Activated T-cell treated with anti-CD3 and anti-CD28 coated beads, Interleukin-2, amount 50 U/mL, for 4 hours (primary cell): Measurements from ENCODE around the gene RBCK1. TPM values are rescaled to one million over a fixed set of nuclear protein-coding genes. Genes with fewer than 3 reads are reported as not detected.
A peak's percentile ranks its signal among the peaks of the same experiment; 100 is the strongest.
"Not testable (repeated sequence)": the region's sequence is repeated elsewhere in the genome, so short reads cannot be mapped to it uniquely, and the experiment has no call there.

ENCODE experiments used
- ATAC-seq, 2 donors: fragments of 200-7000 bp; cut with Tn5 transposase; one replicate each; pipeline ENCODE4 v1.10.0; 2021
- DNase-seq: peaks from one replicate; pipeline ENCODE4 v3.0.0-alpha.2; 2020
- H3K27me3 Mint-ChIP-seq: one replicate; pipeline ENCODE4 v1.8.0; 2021; ENCODE audit warnings: low read depth, mixed read lengths
- H3K36me3 Mint-ChIP-seq: one replicate; pipeline ENCODE4 v1.8.0; 2022; ENCODE audit warnings: mixed read lengths; ENCODE audit not compliant: insufficient read depth
- H3K4me1 Mint-ChIP-seq: one replicate; pipeline ENCODE4 v1.8.0; 2021; ENCODE audit warnings: low read depth, mixed read lengths
- H3K4me3 Mint-ChIP-seq: one replicate; pipeline ENCODE4 v1.8.0; 2021; ENCODE audit warnings: mild to moderate bottlenecking, moderate library complexity, mixed read lengths
- H3K9me3 Mint-ChIP-seq: one replicate; pipeline ENCODE4 v1.8.0; 2021; ENCODE audit warnings: mixed read lengths
- total RNA-seq, 3 donors: library from RNA; stranded (reverse); gene quantifications; one replicate each; pipeline ENCODE4 v1.2.1, GENCODE V29; 2021

RBCK1 gene
- total RNA-seq, 3 donors from 2014 or later, result 87.1 to 104 (median 103) TPM

- H3K27me3 Mint-ChIP-seq, result no peaks in the 10 kb centered on the region
- no peaks in the 10 kb centered on the region for H3K9me3 Mint-ChIP-seq
- peaks cover 55% of the 10 kb centered on the region for H3K36me3 Mint-ChIP-seq
- DNase-seq (no peak), ATAC-seq (no peak)
- H3K4me1 Mint-ChIP-seq, result peaks cover 42% of the 10 kb centered on the region
- H3K4me3 Mint-ChIP-seq, result no peak overlapping the region
Observed at GRCh38 chr20:440636-441035, 32.5 kb downstream of the RBCK1 start.

- DNase-seq (no peak), ATAC-seq (no peak)
- Mint-ChIP-seq H3K27me3 (no peaks in the 10 kb centered on the region), H3K36me3 (peaks cover 43% of the 10 kb centered on the region), H3K4me1 (peaks cover 26% of the 10 kb centered on the region), H3K4me3 (no peak overlapping the region), H3K9me3 (no peaks in the 10 kb centered on the region)
Observed at GRCh38 chr20:443223-443775, 35.2 kb downstream of the RBCK1 start.

DNA sequence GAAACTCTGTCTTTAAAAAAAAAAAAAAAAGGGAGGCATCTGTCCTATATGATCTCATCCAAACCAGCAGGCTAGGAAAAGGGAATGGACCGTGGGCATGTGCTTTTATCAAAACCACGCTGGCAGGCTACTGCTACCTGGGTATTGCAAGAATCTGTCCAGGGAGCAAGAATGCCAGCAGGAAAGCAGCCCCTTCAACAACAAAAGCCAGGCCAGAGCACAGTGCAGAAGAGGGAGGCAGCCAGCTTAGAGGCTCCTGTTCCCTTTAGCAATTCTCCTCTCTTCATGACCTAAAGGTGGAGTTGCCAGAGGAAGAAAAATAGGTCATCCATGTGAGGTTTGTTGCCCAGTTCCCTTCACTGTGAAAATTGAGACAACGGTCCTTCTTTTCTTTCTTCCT, 36.0 kb downstream of the RBCK1 start:
- H3K27me3 Mint-ChIP-seq, result no peaks in the 10 kb centered on the region
- ATAC-seq, result no peak
- H3K4me1 Mint-ChIP-seq, result peaks cover 17% of the 10 kb centered on the region
- no peak for DNase-seq
- H3K4me3 Mint-ChIP-seq, result no peak overlapping the region
- H3K36me3 Mint-ChIP-seq, result peaks cover 38% of the 10 kb centered on the region
- H3K9me3 Mint-ChIP-seq, result no peaks in the 10 kb centered on the region

GRCh38 chr20:444862-445426, 36.8 kb downstream of the RBCK1 start:
- no peak for ATAC-seq
- peaks cover 13% of the 10 kb centered on the region for H3K4me1 Mint-ChIP-seq
- no peak overlapping the region for H3K4me3 Mint-ChIP-seq
- peaks cover 34% of the 10 kb centered on the region for H3K36me3 Mint-ChIP-seq
- H3K27me3 Mint-ChIP-seq, result no peaks in the 10 kb centered on the region
- H3K9me3 Mint-ChIP-seq, result no peaks in the 10 kb centered on the region
- DNase-seq, result no peak

- ATAC-seq (no peak), DNase-seq (no peak)
- Mint-ChIP-seq H3K4me1 (peaks cover 10% of the 10 kb centered on the region), H3K4me3 (no peak overlapping the region), H3K36me3 (peaks cover 27% of the 10 kb centered on the region), H3K27me3 (no peaks in the 10 kb centered on the region), H3K9me3 (no peaks in the 10 kb centered on the region)
Observed at GRCh38 chr20:445514-446336, 37.6 kb downstream of the RBCK1 start.

DNA sequence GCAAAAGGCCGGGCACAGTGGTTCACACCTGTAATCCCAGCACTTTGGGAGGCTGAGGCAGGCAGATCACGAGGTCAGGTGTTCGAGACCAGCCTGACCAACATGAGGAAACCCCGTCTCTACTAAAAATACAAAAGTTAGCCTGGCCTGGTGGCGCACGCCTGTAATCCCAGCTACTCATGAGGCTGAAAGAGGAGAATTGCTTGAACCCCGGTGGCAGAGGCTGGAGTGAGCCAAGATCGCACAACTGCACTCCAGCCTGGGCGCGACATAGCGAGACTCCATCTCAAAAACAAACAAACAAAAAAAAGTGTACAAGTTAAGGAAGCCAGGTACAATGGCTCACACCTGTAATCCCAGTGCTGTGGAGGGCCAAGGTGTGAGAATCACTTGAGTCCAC, 43.9 kb downstream of the RBCK1 start:
- not testable (repeated sequence) for H3K9me3 Mint-ChIP-seq, H3K4me3 Mint-ChIP-seq, ATAC-seq, H3K36me3 Mint-ChIP-seq, DNase-seq, H3K27me3 Mint-ChIP-seq
- H3K4me1 Mint-ChIP-seq, result peaks cover 23% of the 10 kb centered on the region

- DNase-seq (no peak), ATAC-seq (no peak)
- Mint-ChIP-seq H3K27me3 (no peaks in the 10 kb centered on the region), H3K4me3 (no peak overlapping the region), H3K9me3 (no peaks in the 10 kb centered on the region), H3K36me3 (peaks cover 5% of the 10 kb centered on the region), H3K4me1 (peaks cover 35% of the 10 kb centered on the region)
Observed at GRCh38 chr20:454951-455350, 46.9 kb downstream of the RBCK1 start.

DNA sequence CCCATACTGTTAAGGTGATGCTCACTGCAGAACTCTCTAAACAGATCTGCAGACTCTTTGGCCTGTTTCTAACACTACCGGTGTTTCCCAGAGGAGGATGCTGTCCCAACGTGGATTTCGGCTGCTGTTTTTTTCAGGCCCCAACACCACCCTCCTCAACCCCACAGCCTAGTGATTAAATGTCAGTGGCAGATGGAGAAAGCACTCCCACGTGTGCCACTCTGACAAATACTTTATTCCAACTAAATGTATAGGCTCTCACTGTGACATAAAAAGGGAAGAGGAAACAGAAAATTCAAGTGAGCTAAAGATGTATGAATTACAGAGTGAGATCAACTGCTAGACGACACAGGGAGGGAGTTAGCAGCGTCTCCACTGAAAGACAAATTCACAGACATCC, 50.7 kb downstream of the RBCK1 start:
- H3K27me3 Mint-ChIP-seq, result no peaks in the 10 kb centered on the region
- peak overlapping the region; percentile 13 for H3K4me3 Mint-ChIP-seq
- peaks cover 49% of the 10 kb centered on the region for H3K4me1 Mint-ChIP-seq
- no peaks in the 10 kb centered on the region for H3K9me3 Mint-ChIP-seq
- peaks cover 5% of the 10 kb centered on the region for H3K36me3 Mint-ChIP-seq
- ATAC-seq, result no peak
- DNase-seq, result no peak

DNA sequence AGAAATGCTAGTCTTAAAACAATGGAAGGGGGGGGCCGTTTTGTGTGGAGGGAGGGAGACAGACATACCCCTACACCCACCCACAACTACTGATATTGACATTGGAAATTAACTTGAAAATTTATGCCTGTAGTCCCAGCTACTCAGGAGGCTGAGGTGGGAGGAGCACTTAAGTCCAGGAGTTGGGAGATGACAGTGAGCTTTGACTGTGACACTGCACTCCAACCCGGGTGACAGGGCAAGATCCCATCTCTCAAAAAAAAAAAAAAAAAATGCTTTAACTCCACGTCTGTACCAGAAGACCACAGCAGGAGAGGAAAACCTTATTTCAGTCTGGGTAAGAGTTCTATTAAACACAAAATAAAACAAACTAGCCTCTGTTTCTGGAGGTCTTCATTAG, 52.1 kb downstream of the RBCK1 start:
- Mint-ChIP-seq H3K9me3 (no peaks in the 10 kb centered on the region), H3K27me3 (no peaks in the 10 kb centered on the region), H3K4me3 (peak overlapping the region; percentile 93), H3K36me3 (peaks cover 5% of the 10 kb centered on the region), H3K4me1 (peaks cover 45% of the 10 kb centered on the region)
- no peak for ATAC-seq
- DNase-seq, result no peak

DNA sequence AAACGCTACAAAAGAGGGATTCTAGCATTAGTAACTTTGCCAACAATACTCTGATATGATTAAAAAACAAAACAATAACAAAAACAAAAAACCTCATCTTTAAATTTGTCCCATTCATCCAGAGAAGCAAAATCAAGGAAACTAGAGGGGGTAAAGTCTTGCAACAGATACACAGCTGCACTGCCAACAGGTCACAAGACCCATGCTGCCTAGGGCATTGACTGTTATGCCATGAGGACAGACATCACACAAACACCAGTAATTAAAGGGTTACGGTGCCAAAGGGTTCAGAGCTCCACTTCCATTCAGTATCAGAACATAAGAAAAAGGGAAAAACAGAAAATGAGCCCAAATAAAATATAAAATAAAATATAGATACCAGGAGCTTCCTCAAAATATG, 52.6 kb downstream of the RBCK1 start:
- peaks cover 45% of the 10 kb centered on the region for H3K4me1 Mint-ChIP-seq
- H3K27me3 Mint-ChIP-seq, result no peaks in the 10 kb centered on the region
- no peak for DNase-seq
- H3K4me3 Mint-ChIP-seq, result peak overlapping the region; percentile 93
- H3K9me3 Mint-ChIP-seq, result no peaks in the 10 kb centered on the region
- ATAC-seq, result no peak
- peaks cover 5% of the 10 kb centered on the region for H3K36me3 Mint-ChIP-seq

DNA sequence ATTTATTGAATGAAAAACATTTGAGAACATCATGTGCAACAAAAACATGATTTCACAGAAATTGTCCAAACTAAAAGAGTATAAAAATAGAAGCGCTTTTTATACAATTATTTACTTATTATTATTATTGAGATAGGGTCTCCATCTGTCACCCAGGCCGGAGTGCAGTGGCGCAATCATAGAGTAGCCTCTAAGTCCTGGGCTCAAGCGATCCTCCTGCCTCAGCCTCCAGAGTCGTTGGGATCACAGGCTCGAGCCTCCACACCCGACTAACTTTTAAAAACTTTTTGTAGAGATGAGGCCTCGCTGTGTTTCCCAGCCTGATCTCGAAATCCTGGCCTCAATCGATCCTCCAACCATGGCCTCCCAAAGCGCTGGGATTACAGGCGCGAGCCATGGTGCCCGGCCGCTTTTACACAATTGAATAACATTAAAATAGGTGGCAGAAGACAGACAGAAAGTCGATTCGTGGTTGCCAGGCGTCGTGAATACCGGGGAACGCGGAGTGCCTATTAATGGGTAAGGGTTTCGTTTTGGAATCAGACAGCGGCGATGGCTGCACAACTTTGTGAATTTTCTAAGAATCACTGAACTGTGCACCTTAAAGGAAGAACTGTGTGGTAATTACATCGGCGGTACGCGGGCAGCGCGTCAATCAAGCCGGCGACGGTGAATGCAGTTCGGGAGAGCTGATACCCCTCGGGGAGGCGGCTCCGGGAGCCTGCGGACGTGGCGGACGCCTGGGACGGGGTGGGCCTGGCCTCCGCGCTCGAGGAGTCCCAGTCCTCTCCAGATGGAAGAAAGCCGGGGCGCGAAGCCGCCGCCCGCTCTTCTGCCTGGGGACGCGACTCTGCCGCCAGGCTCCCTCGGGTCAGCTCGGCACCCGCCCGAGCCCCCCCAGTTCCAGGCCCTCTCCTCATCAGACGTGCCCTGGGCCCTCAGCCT, 53.4 kb downstream of the RBCK1 start:
- peaks cover 5% of the 10 kb centered on the region for H3K36me3 Mint-ChIP-seq
- no peaks in the 10 kb centered on the region for H3K9me3 Mint-ChIP-seq

DNA sequence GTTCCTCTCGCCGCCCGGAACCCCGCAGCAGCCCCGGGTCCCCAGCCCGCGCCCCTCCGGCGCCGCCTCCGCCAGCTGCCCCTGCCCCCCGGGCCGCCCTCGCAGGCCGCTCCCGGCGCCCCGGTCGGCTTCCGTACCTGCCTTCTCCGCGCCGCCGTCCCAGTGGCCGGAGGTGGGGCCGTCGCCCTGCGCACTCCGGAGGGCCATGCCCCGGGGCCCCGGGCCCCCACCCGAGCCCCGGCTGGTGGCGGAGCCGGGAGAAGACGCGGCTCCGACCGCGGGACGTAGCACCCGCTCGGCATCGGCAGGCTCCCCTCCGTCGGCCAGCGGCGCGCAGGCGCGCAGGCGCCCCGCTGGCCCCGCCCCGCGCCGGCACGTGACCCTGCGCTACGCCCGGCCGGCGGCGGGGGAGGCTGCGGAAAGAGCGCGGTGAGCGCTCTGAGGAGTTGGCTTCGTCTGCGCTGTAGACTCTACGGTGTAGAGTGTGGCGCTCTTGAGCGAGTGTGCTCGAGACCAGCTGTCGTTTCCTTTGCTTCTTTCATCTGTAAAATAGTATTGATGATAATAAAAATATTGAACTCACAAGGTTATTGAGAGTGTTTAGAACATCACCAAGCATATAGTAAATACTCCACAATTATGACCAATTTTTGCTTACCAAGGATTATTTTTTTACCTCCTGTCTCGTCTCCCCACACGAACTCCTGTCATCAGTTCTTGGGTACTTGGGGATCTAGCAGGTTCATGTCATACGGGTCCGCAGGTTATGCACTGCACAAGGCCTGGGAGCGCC, 54.3 kb downstream of the RBCK1 start, which contains the start of gene TBC1D20:
TBC1D20 (minus strand) TSS at position 335 of the 793 bp plus-strand sequence; CDS start at position 207, 128 bp downstream.
- no peaks in the 10 kb centered on the region for H3K9me3 Mint-ChIP-seq
- peaks cover 39% of the 10 kb centered on the region for H3K4me1 Mint-ChIP-seq
- ATAC-seq (peak; percentile 97), DNase-seq (peak; percentile 81)
- peaks cover 5% of the 10 kb centered on the region for H3K36me3 Mint-ChIP-seq
- no peaks in the 10 kb centered on the region for H3K27me3 Mint-ChIP-seq
- peak within 1 kb of the TSS; percentile 93 for H3K4me3 Mint-ChIP-seq

More for the DNA sequence above, 53.4 kb downstream of the RBCK1 start:
- Mint-ChIP-seq H3K4me1 (peaks cover 41% of the 10 kb centered on the region), H3K27me3 (no peaks in the 10 kb centered on the region), H3K4me3 (peak overlapping the region; percentile 93)
- DNase-seq (peak; percentile 36), ATAC-seq (peak; percentile 47 to 53)

- no peak for ATAC-seq
- no peaks in the 10 kb centered on the region for H3K9me3 Mint-ChIP-seq
- DNase-seq, result no peak
- H3K36me3 Mint-ChIP-seq, result no peaks in the 10 kb centered on the region
- H3K4me1 Mint-ChIP-seq, result peaks cover 6% of the 10 kb centered on the region
- H3K4me3 Mint-ChIP-seq, result no peak overlapping the region
- peaks cover 4% of the 10 kb centered on the region for H3K27me3 Mint-ChIP-seq
Observed at GRCh38 chr20:467755-468154, 59.7 kb downstream of the RBCK1 start.
